ENCODE measurements around the gene CAMTA1.

DNA sequence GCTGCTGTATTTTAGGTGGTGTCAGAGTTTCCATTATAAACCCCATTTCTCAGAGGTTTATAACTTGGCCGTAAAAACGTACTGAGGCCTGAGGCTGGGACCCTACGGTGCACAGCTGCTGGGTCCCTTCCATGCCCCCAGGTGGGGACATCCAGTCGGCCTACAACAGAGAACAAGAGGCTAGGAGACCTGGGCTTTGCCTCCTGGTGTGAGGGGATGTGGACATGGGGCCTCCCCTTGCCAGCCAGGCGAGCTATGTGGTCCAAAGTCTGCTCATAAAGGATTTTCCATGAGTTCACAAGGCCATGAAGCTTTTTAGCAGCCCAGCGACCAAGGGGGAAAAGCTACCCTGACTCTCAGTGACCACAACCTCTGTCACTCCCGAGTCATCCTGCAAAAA, 724.3 kb downstream of the CAMTA1 start:
- TF ChIP-seq POLR2A (IDR thresholded peaks at IDR 0.05; ENCODE audit: low read length) (no peak), GATA1 (IDR thresholded peaks at IDR 0.05; ENCODE audit: low read depth, low read length) (no peak)

Data from erythroblast (primary cell).